22Rv1 (cell line): Measurements from ENCODE around the gene CYP26B1.

Source experiments
- CTCF ChIP-seq: fragments of 450-650 bp; IDR thresholded peaks from 2 replicates; pipeline ENCODE4 v1.5.1; 2017; ENCODE audit warnings: mild to moderate bottlenecking
- ZFX ChIP-seq: fragments of 450-650 bp; IDR thresholded peaks from 2 replicates; pipeline ENCODE4 v1.6.1; 2017; ENCODE audit warnings: antibody characterized with exemption, borderline replicate concordance

GRCh38 chr2:72132981-72133720 is 14.5 kb downstream of the CYP26B1 start:
- no peak for TF ChIP-seq CTCF
- no peak for TF ChIP-seq ZFX
